ENCODE results near the gene RNF225.
A peak's percentile ranks its signal among the peaks of the same experiment; 100 is the strongest.
"Not testable (repeated sequence)": the region's sequence is repeated elsewhere in the genome, so short reads cannot be mapped to it uniquely, and the experiment has no call there.

Gene RNF225

DNA sequence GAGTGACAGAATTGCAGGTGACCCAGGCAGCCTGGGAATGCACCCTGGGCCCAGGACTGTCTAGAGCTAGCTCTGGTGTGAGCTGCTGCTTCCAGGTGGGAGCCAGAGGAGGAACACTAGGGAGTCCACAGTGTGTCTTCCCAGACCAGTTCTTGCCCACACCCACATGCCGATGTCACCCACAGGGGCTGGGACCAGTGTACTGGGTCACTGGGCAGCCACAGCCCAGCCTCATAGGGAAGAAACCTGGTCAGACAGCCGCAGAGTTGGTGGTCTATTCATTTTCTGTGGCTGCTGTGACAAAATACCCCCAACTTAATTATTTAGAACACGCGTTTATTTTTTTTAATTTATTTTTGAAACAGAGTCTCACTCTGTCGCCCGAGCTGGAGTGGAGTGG lies 3.1 kb downstream of the RNF225 start:
- Histone ChIP-seq H3K27ac (no peak overlapping the region), H3K36me3 (replicated peaks) (peaks cover 19% of the 10 kb centered on the region), H3K4me3 (ENCODE audit: low read depth, low read length) (no peak overlapping the region), H3K27me3 (replicated peaks) (no peaks in the 10 kb centered on the region)
- no peak for DNase-seq
- in situ Hi-C loops (cut with HindIII; ENCODE audit: low pct_ligation_motif_present, low sequenced_read_pairs): no loop called here
- TF ChIP-seq, protein P1, sequence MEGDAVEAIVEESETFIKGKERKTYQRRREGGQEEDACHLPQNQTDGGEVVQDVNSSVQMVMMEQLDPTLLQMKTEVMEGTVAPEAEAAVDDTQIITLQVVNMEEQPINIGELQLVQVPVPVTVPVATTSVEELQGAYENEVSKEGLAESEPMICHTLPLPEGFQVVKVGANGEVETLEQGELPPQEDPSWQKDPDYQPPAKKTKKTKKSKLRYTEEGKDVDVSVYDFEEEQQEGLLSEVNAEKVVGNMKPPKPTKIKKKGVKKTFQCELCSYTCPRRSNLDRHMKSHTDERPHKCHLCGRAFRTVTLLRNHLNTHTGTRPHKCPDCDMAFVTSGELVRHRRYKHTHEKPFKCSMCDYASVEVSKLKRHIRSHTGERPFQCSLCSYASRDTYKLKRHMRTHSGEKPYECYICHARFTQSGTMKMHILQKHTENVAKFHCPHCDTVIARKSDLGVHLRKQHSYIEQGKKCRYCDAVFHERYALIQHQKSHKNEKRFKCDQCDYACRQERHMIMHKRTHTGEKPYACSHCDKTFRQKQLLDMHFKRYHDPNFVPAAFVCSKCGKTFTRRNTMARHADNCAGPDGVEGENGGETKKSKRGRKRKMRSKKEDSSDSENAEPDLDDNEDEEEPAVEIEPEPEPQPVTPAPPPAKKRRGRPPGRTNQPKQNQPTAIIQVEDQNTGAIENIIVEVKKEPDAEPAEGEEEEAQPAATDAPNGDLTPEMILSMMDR (IDR thresholded peaks at IDR 0.05; ENCODE audit: low read depth, low read length, missing control alignments): no peak

DNA sequence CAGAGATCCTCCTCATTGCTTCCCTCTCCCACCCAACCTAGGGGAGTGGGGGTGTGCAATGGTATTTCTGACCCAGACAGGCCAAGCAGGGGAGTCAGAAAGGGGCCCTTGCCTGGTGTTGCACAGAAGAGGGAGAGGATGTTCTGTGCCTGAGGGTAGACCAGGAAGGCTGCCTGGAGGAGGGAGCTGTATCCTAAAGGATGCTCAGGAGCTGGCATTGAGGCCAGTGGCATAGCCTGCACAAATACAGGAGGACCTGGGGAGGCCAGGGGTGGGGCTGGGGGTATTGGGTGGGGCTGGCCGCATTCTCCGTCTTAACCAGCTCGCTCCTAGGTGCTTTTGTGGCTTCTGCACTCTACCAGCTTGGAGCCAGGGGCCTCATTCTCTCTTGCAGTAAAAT lies 4.4 kb downstream of the RNF225 start:
- Histone ChIP-seq H3K27me3 (replicated peaks) (no peaks in the 10 kb centered on the region), H3K27ac (no peak overlapping the region), H3K4me3 (ENCODE audit: low read depth, low read length) (no peak overlapping the region), H3K36me3 (replicated peaks) (peaks cover 6% of the 10 kb centered on the region)
- in situ Hi-C loops (cut with HindIII; ENCODE audit: low pct_ligation_motif_present, low sequenced_read_pairs): no loop called here
- no peak for DNase-seq
- TF ChIP-seq, protein P1 (IDR thresholded peaks at IDR 0.05; ENCODE audit: low read depth, low read length, missing control alignments): no peak

DNA sequence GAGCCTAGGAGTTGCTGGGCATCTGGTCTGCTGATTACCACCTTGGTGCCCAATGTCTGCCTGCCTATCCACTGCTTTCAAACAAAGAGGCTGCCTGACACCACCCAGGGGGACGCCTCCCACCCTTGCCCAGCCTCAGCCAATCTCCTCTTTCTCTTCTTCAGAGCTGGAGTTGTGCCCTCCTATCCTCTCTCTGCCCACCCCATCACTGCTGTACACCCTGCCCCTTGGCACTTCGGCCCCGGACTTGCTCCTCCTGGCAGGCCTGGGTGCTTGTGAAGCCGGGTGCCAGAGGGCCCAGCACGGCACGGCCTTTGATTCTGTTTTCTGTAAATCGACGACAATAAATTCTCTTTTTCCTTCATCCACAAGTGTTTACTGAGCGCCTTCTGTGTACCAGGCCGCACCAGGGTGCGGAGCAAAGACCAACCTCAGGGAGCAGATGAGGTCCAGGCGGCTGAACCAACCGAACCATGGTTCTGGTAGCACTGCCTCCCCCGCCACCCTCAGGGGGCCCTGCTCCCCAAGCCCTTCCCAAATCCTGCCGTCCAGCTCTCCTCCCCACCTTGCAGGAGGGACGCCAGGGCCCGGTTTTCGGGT lies 5.0 kb downstream of the RNF225 start:
- no peak for DNase-seq
- Histone ChIP-seq H3K27me3 (replicated peaks) (no peaks in the 10 kb centered on the region), H3K4me3 (ENCODE audit: low read depth, low read length) (peak overlapping the region; percentile 60), H3K27ac (no peak overlapping the region), H3K36me3 (replicated peaks) (peaks cover 1% of the 10 kb centered on the region)
- TF ChIP-seq, protein P1 (IDR thresholded peaks at IDR 0.05; ENCODE audit: low read depth, low read length, missing control alignments): no peak
- in situ Hi-C loops (cut with HindIII; ENCODE audit: low pct_ligation_motif_present, low sequenced_read_pairs): no loop called here

DNA sequence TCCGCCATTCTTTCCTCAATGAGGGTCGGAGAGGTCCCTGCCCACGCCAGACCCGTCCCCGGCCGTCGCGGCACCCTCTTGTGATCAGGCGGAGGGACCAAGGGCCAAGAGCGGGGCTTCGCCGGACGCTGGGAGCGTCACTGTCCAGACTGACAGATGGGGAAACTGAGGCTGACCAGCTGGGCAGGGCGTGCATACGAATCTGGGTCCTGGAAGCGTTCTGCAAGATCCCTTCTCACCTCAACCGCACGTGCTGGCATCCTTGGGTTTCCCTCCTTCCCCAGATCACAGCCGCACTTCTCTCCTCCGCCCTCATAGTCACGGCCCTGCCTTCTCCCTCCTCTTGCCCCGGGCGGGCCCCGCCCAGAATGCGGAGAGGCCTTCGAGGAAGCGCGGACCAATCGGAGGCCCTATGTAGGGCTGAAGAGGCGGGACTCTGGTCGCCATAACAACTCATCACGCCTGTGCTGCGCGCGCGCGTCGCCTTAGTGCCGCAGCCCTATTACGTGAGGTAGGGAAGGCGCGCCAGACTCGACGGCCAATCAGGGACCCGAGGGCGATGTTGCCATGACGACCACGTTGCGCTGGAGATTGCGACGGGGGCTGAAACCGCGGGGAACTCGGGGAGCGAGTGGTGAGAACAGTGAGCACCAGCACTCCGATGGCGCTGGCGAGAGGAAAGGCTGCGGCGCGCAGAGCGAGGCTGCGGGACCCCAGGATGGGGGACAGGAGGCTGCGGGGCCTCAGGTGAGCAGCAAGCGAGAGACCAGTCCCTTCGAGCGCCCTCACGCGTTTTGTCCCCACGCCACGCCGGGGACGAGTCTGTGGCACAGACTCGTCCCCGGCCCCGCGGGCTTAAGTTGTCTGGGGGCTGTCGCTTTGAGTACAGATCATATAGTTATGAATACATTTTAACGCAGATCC lies 5.7 kb downstream of the RNF225 start:
- Histone ChIP-seq H3K27me3 (replicated peaks) (no peaks in the 10 kb centered on the region), H3K4me3 (ENCODE audit: low read depth, low read length) (peak overlapping the region; percentile 75), H3K36me3 (replicated peaks) (no peaks in the 10 kb centered on the region), H3K27ac (peak overlapping the region; percentile 36)
- in situ Hi-C loops (cut with HindIII; ENCODE audit: low pct_ligation_motif_present, low sequenced_read_pairs): no loop called here
- DNase-seq: peak; percentile 99
- TF ChIP-seq, protein P1 (IDR thresholded peaks at IDR 0.05; ENCODE audit: low read depth, low read length, missing control alignments): no peak

DNA sequence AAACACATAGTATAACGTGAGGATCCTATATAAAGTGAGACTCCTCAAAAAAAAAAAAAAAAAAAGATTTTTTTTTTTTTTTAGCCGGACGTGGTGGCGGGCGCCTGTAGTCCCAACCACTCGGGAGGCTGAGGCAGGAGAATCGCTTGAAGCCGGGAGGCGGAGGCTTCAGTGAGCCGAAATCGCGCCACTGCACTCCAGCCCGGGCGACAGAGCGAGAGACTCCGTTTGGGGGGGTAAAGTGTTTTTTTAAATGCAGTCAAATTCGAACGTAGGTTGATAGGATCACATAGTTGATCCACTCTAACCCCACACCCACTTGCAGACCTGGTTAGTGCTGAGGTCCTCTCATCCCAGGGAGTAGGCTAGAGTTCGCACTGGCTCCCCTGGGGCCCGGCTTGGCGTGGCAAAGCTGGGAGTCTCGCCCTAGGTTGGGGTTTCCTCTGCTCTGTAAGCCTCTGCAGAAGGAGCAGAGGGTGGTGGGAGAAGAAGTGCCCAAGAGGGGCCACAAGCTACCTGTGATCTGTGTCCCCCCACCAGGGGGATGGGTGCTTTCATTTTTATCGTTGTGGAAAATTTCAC lies 6.5 kb downstream of the RNF225 start:
- TF ChIP-seq, protein P1 (IDR thresholded peaks at IDR 0.05; ENCODE audit: low read depth, low read length, missing control alignments): no peak
- DNase-seq: no peak
- Histone ChIP-seq H3K4me3 (ENCODE audit: low read depth, low read length) (peak overlapping the region; percentile 75), H3K27me3 (replicated peaks) (no peaks in the 10 kb centered on the region), H3K36me3 (replicated peaks) (no peaks in the 10 kb centered on the region), H3K27ac (no peak overlapping the region)
- in situ Hi-C loops (cut with HindIII; ENCODE audit: low pct_ligation_motif_present, low sequenced_read_pairs): no loop called here

DNA sequence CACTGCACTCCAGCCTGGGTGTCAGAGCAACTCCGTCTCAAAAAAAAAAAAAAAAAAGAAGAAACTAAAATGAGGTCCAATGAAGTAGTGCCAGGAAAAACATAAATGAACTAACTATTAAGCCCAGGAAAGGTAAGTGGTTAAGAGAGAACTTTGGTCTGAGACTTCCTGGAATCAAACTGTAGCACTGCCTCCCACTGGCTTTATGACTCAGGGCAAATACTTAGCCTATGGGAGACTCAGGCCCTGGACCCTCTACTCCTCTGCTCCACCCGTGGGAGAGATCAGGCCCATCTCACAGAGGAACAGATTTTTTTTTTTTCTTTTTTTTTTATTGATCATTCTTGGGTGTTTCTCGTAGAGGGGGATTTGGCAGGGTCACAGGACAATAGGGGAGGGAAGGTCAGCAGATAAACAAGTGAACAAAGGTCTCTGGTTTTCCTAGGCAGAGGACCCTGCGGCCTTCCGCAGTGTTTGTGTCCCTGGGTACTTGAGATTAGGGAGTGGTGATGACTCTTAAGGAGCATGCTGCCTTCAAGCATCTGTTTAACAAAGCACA lies 8.5 kb downstream of the RNF225 start:
- DNase-seq; H3K27me3 ChIP-seq (replicated peaks); in situ Hi-C loops (cut with HindIII; ENCODE audit: low pct_ligation_motif_present, low sequenced_read_pairs); H3K4me3 ChIP-seq (ENCODE audit: low read depth, low read length); H3K36me3 ChIP-seq (replicated peaks); H3K27ac ChIP-seq: not testable (repeated sequence)
